T-helper 1 cell treated with Interleukin-12 subunit alpha and Interleukin-12 subunit beta and Interleukin-4 antibody, amounts not matched to agents 30 μg/mL and 1 μg/mL, for 36 hours (primary cell): ENCODE measurements around the gene KCNAB2.
A peak's percentile ranks its signal among the peaks of the same experiment; 100 is the strongest.
"Not testable (repeated sequence)": the region's sequence is repeated elsewhere in the genome, so short reads cannot be mapped to it uniquely, and the experiment has no call there.

Experiments
- H3K27ac Mint-ChIP-seq: one replicate; pipeline ENCODE4 v1.8.0; 2021; ENCODE audit warnings: mild to moderate bottlenecking, mixed read lengths
- H3K27me3 Mint-ChIP-seq: one replicate; pipeline ENCODE4 v1.8.0; 2021; ENCODE audit warnings: low read depth, mixed read lengths
- H3K36me3 Mint-ChIP-seq: one replicate; pipeline ENCODE4 v1.8.0; 2021; ENCODE audit warnings: low read depth, mixed read lengths
- H3K4me1 Mint-ChIP-seq: one replicate; pipeline ENCODE4 v1.8.0; 2021; ENCODE audit warnings: low read depth, mixed read lengths
- H3K4me3 Mint-ChIP-seq: one replicate; pipeline ENCODE4 v1.8.0; 2021; ENCODE audit warnings: mild to moderate bottlenecking, moderate library complexity, mixed read lengths
- H3K9me3 Mint-ChIP-seq: one replicate; pipeline ENCODE4 v1.8.0; 2021; ENCODE audit warnings: mixed read lengths

Gene KCNAB2

GRCh38 chr1:6051423-6051822 lies 5.7 kb downstream of the KCNAB2 start:
- Mint-ChIP-seq H3K27me3 (no peaks in the 10 kb centered on the region), H3K4me1 (peaks cover 5% of the 10 kb centered on the region), H3K4me3 (no peak overlapping the region), H3K36me3 (peaks cover 29% of the 10 kb centered on the region), H3K9me3 (no peaks in the 10 kb centered on the region), H3K27ac (no peak overlapping the region)

- Mint-ChIP-seq H3K27me3 (no peaks in the 10 kb centered on the region), H3K36me3 (peaks cover 28% of the 10 kb centered on the region), H3K9me3 (no peaks in the 10 kb centered on the region), H3K4me3 (no peak overlapping the region), H3K4me1 (peaks cover 3% of the 10 kb centered on the region), H3K27ac (peak overlapping the region; percentile 52)
Measured at GRCh38 chr1:6052543-6053205, 7.0 kb downstream of the KCNAB2 start.

GRCh38 chr1:6053206-6053546 lies 7.5 kb downstream of the KCNAB2 start:
- H3K27ac Mint-ChIP-seq, result no peak overlapping the region
- H3K27me3 Mint-ChIP-seq, result no peaks in the 10 kb centered on the region
- no peak overlapping the region for H3K4me3 Mint-ChIP-seq
- no peaks in the 10 kb centered on the region for H3K9me3 Mint-ChIP-seq
- peaks cover 6% of the 10 kb centered on the region for H3K4me1 Mint-ChIP-seq
- peaks cover 29% of the 10 kb centered on the region for H3K36me3 Mint-ChIP-seq

DNA sequence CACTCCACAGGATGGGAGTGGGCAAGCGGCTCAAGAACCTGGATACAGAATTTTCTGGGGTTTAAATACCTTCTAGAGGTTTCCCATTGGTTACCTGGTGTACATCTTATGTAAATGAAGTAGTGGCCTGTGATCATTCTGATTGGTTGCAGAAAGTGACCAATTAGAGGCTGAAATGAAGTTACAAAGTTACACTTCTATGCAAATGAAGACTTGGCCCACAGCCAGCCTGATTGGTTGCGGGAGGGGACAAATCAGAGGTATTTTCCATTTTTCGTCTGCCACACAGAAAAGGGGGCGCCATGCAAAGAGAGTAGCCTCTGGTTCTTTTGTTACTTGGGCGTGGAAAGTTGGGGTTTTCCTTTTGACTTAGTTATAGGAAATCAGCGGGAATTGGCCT lies 8.9 kb downstream of the KCNAB2 start:
- Mint-ChIP-seq H3K4me1 (peaks cover 4% of the 10 kb centered on the region), H3K9me3 (no peaks in the 10 kb centered on the region), H3K27me3 (no peaks in the 10 kb centered on the region), H3K4me3 (no peak overlapping the region), H3K36me3 (peaks cover 30% of the 10 kb centered on the region), H3K27ac (no peak overlapping the region)

GRCh38 chr1:6056572-6056948 lies 10.9 kb downstream of the KCNAB2 start:
- Mint-ChIP-seq H3K36me3 (peaks cover 31% of the 10 kb centered on the region), H3K4me3 (no peak overlapping the region), H3K27ac (no peak overlapping the region), H3K4me1 (peaks cover 4% of the 10 kb centered on the region), H3K27me3 (no peaks in the 10 kb centered on the region), H3K9me3 (no peaks in the 10 kb centered on the region)

DNA sequence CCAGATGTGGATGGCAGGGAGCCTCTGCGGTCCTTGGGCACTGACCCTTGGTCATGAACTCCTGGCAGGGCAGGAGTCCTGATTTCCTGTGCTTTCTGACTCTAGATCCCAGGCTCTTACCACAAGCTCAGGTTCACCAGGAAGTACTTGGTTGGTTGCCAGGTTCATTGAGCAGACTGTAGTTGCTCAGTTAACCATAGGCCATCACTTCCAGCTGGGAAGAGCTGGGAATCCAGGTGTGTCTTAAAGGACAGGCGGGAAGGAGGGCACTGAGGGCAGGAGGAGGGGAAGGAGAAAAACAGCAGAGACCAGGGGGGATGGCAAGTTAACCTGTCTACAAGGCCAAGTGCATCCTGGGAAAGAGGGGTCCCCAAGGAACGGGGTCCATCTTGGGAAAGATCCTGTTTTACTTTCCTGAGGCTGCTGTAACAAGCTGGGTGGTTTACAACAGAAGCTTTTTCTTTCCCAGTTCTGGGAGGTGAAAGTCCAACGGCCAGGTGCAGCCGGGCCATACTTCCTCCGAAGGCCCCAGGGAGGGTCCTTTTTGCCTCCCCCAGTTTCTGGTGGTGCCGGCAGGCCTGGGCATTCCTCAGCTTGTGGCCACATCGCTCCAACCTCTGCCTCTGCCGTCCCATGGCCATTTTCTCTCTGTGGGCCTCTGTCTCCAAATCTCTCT lies 11.6 kb downstream of the KCNAB2 start:
- Mint-ChIP-seq H3K4me1 (peaks cover 4% of the 10 kb centered on the region), H3K27ac (no peak overlapping the region), H3K9me3 (no peaks in the 10 kb centered on the region), H3K27me3 (no peaks in the 10 kb centered on the region), H3K4me3 (no peak overlapping the region), H3K36me3 (peaks cover 32% of the 10 kb centered on the region)

DNA sequence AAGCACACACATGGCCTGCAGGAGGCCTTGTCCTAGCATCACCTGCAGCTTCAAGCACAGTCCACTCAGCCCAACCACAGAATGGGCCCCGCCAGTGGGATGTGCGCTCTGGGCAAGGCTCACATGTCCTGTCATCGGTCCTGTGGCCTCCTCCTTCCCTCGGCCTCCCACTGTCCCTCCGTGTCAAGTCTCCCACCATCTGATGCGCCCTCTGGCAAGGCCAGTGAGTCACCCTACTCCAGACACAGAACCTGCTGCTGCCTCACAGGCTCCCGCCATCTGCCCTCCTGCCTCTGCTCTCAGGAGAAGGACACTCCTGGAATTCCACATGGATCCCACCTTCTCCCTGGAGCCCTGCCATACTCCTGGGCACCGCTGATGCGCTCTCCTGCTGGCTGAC lies 14.2 kb downstream of the KCNAB2 start:
- peaks cover 22% of the 10 kb centered on the region for H3K36me3 Mint-ChIP-seq
- H3K4me1 Mint-ChIP-seq, result peaks cover 4% of the 10 kb centered on the region
- H3K27me3 Mint-ChIP-seq, result no peaks in the 10 kb centered on the region
- no peaks in the 10 kb centered on the region for H3K9me3 Mint-ChIP-seq
- H3K4me3 Mint-ChIP-seq, result no peak overlapping the region
- H3K27ac Mint-ChIP-seq, result peak overlapping the region; percentile 3

GRCh38 chr1:6062670-6063069 lies 17.0 kb downstream of the KCNAB2 start:
- Mint-ChIP-seq H3K4me1 (peaks cover 3% of the 10 kb centered on the region), H3K27ac (no peak overlapping the region), H3K9me3 (no peaks in the 10 kb centered on the region), H3K27me3 (no peaks in the 10 kb centered on the region), H3K4me3 (no peak overlapping the region), H3K36me3 (peaks cover 21% of the 10 kb centered on the region)

GRCh38 chr1:6063532-6064053 lies 17.9 kb downstream of the KCNAB2 start:
- H3K4me1 Mint-ChIP-seq, H3K9me3 Mint-ChIP-seq, H3K27me3 Mint-ChIP-seq, H3K27ac Mint-ChIP-seq, H3K4me3 Mint-ChIP-seq: not testable (repeated sequence)
- peaks cover 21% of the 10 kb centered on the region for H3K36me3 Mint-ChIP-seq

- Mint-ChIP-seq H3K36me3 (peaks cover 12% of the 10 kb centered on the region), H3K4me3 (no peak overlapping the region), H3K27ac (no peak overlapping the region), H3K9me3 (no peaks in the 10 kb centered on the region), H3K4me1 (no peaks in the 10 kb centered on the region), H3K27me3 (no peaks in the 10 kb centered on the region)
Measured at GRCh38 chr1:6065093-6065858, 19.6 kb downstream of the KCNAB2 start.

DNA sequence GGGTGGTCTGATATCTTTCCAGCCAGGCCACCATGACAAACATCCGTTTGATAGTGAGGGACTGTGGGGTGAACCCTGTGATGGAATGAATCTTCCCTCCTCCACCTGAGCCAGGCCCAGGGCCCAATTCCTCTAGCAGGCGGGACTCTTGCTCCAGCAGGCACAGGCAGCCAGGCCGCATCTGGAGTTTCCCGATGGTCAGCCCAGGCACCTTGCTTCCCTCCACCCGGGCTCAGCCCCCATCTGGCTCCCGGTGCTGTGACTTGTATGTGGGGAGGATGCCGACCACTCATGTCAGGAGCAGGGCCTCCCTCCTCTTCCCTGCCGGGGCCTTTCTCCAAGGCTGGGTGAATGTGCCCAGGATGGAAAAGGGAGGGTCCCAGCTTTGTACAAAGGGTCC lies 21.0 kb downstream of the KCNAB2 start:
- H3K9me3 Mint-ChIP-seq, result no peaks in the 10 kb centered on the region

GRCh38 chr1:6068073-6068472 lies 22.4 kb downstream of the KCNAB2 start:
- Mint-ChIP-seq H3K4me1 (no peaks in the 10 kb centered on the region), H3K27ac (no peak overlapping the region), H3K36me3 (peaks cover 13% of the 10 kb centered on the region)

More for the DNA sequence above, 21.0 kb downstream of the KCNAB2 start:
- peaks cover 14% of the 10 kb centered on the region for H3K36me3 Mint-ChIP-seq
- H3K27me3 Mint-ChIP-seq, result no peaks in the 10 kb centered on the region
- H3K4me1 Mint-ChIP-seq, result no peaks in the 10 kb centered on the region
- H3K4me3 Mint-ChIP-seq, result no peak overlapping the region
- H3K27ac Mint-ChIP-seq, result no peak overlapping the region

DNA sequence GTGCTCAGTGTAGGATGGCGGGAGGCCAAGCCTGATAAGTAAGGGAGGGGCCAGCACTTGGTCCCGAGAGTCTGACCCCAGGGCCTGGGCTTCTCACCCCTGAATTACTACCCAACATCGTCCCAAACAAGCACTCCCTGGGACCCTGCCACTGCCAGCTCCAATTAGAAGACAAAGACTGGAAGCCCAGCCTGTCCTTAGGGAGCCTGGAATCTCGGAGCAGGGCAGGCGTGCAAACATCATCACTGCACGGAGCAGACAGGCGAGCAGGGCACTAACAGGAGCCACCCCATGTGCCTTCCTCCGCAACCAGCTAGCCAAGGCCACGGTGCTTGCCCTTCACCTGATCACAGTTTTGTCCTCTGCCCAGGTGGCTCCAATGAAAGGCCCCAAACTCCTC lies 23.2 kb downstream of the KCNAB2 start:
- H3K27me3 Mint-ChIP-seq, result no peaks in the 10 kb centered on the region
- H3K27ac Mint-ChIP-seq, result no peak overlapping the region
- H3K4me3 Mint-ChIP-seq, result no peak overlapping the region
- no peaks in the 10 kb centered on the region for H3K9me3 Mint-ChIP-seq
- no peaks in the 10 kb centered on the region for H3K4me1 Mint-ChIP-seq
- H3K36me3 Mint-ChIP-seq, result peaks cover 9% of the 10 kb centered on the region

More at GRCh38 chr1:6068073-6068472, 22.4 kb downstream of the KCNAB2 start:
- Mint-ChIP-seq H3K27me3 (no peaks in the 10 kb centered on the region), H3K4me3 (no peak overlapping the region), H3K9me3 (no peaks in the 10 kb centered on the region)

- no peaks in the 10 kb centered on the region for H3K27me3 Mint-ChIP-seq
- H3K36me3 Mint-ChIP-seq, result peaks cover 9% of the 10 kb centered on the region
- no peaks in the 10 kb centered on the region for H3K4me1 Mint-ChIP-seq
- H3K9me3 Mint-ChIP-seq, result no peaks in the 10 kb centered on the region
- H3K4me3 Mint-ChIP-seq, result no peak overlapping the region
- no peak overlapping the region for H3K27ac Mint-ChIP-seq
Measured at GRCh38 chr1:6069573-6069972, 23.9 kb downstream of the KCNAB2 start.
